ENCODE measurements around the gene COA8.
"Not testable (repeated sequence)": the region's sequence is repeated elsewhere in the genome, so short reads cannot be mapped to it uniquely, and the experiment has no call there.

COA8 gene

GRCh38 chr14:103525430-103526246 lies 37.1 kb upstream of the COA8 start:
- not testable (repeated sequence) for FAIRE-seq; DNase-seq (ENCODE audit: insufficient read length, low spot score)

GRCh38 chr14:103526247-103526913 lies 36.4 kb upstream of the COA8 start:
- DNase-seq (ENCODE audit: insufficient read length, low spot score) = no peak
- no peak for FAIRE-seq

- DNase-seq (ENCODE audit: insufficient read length, low spot score) = no peak
- FAIRE-seq = no peak
These were observed 35.9 kb upstream of the COA8 start for GRCh38 chr14:103526914-103527248.

DNA sequence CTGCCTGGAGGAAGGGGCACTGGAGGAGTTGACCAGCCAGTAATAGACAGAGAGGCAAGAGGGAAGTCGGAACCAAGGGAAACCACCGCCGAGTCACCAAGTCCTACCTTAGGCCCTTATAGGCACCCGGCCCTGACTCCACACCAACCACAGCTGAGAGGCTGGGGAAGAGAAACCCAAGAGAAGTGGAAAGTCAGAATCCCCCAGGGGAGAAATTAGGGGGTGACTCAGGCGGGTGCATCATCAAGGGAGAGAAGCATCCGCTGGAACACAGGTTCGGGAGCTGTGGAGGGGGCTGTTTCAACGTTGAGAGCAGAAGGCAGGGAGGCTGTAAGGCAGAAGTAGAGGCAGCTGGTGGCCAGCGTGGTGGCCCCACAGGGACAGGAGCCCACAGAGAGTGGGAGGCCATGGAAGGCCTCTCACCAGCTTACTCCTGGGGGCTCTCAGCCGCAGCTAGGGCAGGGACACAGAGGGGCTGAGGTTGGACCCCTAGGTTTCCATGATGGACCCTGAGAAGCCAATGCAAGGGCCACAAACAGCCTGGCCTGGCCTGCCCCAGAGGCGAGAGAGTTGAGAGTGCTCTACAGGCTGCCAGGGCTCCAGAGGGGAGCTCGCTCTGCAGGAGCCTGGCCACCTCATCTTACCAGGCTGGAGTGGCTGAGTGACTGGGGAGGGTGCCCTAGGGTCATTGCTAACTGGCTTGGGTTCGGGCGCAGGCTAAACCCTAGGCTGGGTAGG lies 35.2 kb upstream of the COA8 start:
- FAIRE-seq (no peak), DNase-seq (ENCODE audit: insufficient read length, low spot score) (no peak)

DNA sequence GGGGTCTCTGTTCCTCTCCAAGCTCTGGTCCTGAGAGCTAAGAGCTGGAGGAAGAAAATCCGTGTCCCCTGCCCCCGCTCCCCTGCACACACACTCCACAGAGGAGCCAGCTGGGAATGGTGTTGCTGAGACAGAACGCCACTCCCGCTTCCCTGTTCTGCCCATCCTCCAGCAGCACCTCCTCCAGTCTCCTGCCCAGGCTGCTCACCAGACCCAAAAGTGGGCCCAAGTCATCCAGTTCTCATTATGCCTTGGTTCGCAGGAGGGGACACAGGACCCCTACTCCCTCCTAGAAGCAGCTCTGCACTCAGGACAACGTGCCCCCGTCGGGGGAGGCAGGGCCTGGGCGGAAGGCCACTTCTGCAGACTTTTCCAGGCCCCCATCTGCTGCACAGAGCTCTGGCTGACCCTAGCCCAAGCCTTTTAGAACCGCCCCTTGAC lies 34.6 kb upstream of the COA8 start:
- FAIRE-seq = no peak
- DNase-seq (ENCODE audit: insufficient read length, low spot score) = no peak

GRCh38 chr14:103528587-103529382 lies 34.0 kb upstream of the COA8 start, which contains the start of gene TRMT61A:
TSS of gene TRMT61A (plus strand) at chr14:103529196. CDS start at chr14:103529979, 783 bp downstream.
- FAIRE-seq (peak; percentile 65), DNase-seq (ENCODE audit: insufficient read length, low spot score) (peak; percentile 94)

DNA sequence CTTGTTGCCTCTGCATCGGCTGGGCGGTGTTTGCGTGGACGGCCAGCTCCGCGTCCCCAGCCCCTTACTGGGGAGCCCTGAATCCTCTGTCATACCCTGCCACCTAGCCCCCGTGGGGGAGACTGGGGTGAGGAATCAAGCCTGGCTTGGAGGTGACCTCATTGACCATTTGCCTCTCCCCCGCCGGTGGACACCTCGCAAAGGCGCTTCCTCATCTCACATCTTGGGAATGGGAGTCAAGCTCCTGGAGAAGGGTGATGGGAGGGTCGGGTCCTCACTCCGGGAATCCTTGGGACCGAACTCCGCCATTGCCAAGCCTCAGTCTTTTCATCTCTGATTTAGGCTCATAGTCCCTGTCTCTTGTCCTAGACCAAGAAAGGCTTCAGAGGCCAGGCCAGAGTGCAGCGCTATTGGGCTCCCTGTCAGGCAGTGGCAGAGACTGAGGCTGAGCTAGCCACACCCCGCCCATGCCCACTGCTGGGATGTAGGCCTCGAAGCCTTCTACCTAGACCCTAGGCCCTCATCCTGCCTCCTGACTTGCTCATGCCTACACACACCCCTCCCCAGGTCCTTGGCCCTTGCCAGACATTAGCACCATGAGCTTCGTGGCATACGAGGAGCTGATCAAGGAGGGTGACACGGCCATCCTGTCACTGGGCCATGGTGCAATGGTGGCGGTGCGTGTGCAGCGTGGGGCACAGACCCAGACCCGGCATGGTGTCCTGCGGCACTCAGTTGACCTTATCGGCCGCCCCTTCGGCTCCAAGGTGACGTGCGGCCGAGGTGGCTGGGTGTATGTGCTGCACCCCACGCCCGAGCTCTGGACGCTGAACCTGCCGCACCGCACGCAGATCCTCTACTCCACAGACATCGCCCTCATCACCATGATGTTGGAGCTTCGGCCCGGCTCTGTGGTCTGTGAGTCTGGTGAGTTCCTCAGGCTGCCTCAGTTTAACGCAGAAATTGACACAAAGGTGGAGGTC lies 33.1 kb upstream of the COA8 start:
- DNase-seq (ENCODE audit: insufficient read length, low spot score) (no peak), FAIRE-seq (peak; percentile 46)

DNA sequence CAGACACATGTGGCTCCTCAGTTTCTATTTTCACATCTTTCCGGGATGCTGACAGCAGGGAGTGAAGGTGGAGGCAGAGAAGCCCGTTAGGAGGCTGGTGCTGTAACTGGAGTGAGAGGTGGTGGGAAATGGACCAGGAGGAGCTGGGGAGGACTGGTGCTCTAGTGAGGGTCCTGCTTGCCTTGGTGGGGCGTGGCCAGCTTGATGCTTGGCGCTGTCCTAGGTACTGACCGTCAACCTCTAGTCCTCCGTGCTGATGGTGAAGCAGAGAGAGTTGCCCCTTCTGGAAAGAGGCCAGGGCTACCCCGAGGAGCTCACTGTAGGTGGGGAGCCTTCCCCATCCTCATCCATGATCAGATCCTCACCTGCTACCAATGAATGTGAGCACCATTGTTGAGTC lies 32.4 kb upstream of the COA8 start:
- no peak for FAIRE-seq

GRCh38 chr14:103530831-103531230 lies 31.9 kb upstream of the COA8 start:
- FAIRE-seq = no peak
- no peak for DNase-seq (ENCODE audit: insufficient read length, low spot score)

More for the DNA sequence above, 32.4 kb upstream of the COA8 start:
- DNase-seq (ENCODE audit: insufficient read length, low spot score) = no peak

- DNase-seq (ENCODE audit: insufficient read length, low spot score) (no peak), FAIRE-seq (no peak)
These were observed 31.1 kb upstream of the COA8 start for GRCh38 chr14:103531421-103532215.

DNA sequence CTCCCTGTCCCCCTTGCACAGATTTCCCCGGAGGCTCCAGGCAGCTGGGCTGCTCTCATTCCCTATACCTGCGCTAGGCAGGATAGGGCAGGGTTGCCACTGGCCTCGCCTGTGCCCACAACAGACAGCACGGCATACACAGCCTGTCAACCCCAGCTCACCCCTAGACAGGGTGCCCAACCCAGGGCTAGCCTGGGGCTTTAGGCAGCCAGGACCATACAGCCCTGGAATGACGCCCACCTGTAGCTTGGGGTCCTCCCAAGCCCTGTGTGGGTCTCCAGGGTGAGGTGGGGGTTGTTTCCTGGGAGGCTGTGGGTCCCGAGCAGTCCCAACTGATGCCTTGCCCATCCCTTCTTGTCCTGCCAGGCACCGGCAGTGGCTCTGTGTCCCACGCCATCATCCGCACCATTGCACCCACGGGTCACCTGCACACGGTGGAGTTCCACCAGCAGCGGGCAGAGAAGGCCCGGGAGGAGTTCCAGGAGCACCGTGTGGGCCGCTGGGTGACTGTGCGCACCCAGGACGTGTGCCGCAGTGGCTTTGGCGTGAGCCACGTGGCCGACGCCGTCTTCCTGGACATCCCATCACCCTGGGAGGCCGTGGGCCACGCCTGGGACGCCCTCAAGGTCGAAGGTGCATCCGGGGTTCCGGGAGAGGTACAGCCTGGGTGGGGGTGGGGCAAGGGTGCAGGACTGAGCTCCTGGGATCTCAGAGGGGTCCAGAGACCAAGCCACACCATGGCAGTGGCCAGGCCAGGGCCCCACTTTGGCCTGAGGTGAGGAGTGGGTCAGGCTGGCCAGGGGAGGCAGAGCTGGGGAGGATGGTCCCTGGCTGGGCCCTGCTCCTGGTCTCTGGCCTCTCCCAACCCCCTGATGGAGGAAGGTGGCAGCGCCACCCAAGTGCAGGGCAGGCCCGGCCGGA lies 30.3 kb upstream of the COA8 start:
- no peak for DNase-seq (ENCODE audit: insufficient read length, low spot score)
- no peak for FAIRE-seq

DNA sequence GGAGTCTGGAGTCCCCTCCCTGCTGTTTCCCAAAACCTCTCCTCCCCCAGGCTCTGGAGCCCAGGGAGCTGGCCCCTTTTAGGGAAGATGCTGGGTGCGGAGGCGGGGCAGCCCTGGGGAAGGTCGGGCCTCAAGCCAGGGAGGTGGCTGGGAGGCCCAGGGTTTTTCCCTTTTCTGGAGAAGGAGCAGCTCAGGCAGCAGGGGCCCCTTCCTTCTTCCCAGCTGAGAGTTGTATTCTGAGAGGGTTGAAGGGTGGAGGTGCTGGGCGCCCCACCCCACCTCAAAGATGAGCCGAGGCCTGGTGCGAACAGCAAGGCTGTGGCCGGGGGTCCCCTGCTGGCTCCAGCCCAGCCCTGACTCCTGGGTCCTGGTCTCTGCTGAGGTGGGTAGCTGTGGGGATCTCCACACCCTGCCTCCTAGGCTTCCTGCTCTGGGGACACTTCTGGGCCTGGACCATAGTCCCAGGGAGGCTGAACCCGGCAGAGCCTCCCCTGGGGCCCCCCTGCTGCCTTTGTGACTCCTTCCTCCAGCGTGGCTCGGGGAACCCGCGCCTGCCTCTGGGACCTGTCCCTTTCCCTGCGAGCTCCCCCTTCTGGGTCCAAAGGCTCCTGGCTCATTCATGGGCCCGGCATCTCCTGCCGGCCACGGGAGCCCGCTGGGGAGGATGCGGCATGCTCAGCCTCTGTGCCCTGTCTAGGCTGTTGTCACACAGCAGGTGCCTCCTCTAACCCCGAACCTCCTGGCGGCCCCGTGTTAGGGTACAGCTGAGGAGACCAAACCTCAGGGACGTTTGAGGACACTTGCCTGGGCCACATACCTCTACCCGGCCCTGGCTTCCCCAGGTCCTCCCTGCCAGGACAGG lies 29.4 kb upstream of the COA8 start:
- FAIRE-seq (no peak), DNase-seq (ENCODE audit: insufficient read length, low spot score) (no peak)

- DNase-seq (ENCODE audit: insufficient read length, low spot score) (no peak), FAIRE-seq (no peak)
These were observed 28.7 kb upstream of the COA8 start for GRCh38 chr14:103533999-103534575.

DNA sequence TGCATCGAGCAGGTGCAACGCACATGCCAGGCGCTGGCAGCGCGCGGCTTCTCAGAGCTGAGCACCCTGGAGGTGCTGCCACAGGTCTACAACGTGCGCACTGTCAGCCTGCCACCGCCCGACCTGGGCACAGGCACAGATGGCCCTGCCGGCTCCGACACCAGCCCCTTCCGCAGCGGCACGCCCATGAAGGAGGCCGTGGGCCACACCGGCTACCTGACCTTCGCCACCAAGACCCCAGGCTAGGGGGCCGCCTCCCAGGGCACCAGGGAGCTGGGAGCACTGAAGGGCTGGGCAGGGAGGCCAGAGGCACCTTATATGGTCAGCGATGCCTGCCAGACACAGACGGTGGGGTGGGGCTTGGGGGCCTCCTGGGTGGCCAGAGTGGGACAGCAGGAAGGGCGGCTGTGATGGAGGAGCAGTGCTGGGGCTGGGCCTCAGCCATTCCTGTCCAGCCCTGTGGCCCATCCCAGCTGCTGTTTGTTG lies 28.1 kb upstream of the COA8 start:
- DNase-seq (ENCODE audit: insufficient read length, low spot score) (no peak), FAIRE-seq (no peak)

- no peak for FAIRE-seq
- no peak for DNase-seq (ENCODE audit: insufficient read length, low spot score)
These were observed 27.5 kb upstream of the COA8 start for GRCh38 chr14:103535081-103535890.

Data from HTR-8/SVneo (cell line).